Measurements from ENCODE around the gene CORO1A. TPM values are rescaled to one million over a fixed set of nuclear protein-coding genes. Genes with fewer than 3 reads are reported as not detected.
"Not testable (repeated sequence)": the region's sequence is repeated elsewhere in the genome, so short reads cannot be mapped to it uniquely, and the experiment has no call there.

Gene CORO1A
- total RNA-seq, 1 experiment from 2014 or later: 0.95 TPM

DNA sequence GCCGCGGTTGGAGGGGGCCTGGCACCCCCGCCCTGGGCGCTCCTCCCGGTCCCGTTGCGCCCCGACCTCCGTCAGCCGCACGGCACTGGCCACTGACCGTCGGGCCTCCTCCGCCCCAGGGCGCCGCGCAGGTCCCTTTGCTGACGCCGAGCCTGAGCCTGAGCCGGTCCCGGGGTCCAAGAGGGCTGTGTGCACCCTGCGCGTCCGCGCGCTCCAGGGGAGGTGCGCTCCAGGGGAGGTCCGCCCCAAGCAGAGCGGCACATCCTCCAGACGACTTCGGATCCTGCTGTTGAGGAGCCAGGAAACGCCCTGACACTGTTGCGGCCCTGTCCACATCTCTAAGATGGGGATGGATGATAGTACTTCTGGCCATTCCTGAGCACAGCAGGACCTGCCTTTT lies 22.9 kb downstream of the CORO1A start:
- POLR2A ChIA-PET, DNase-seq: not testable (repeated sequence)

GRCh38 chr16:30207063-30207704 lies 23.8 kb downstream of the CORO1A start:
- intact Hi-C loops (cut with micrococcal nuclease; ENCODE audit: unreplicated experiment); H3K4me1 ChIP-seq; H3K36me3 Mint-ChIP-seq (ENCODE audit: insufficient read depth, unreplicated experiment); CTCF ChIA-PET; H3K27ac Mint-ChIP-seq (ENCODE audit: unreplicated experiment); H3K9me3 Mint-ChIP-seq (ENCODE audit: unreplicated experiment); H3K4me3 Mint-ChIP-seq (ENCODE audit: unreplicated experiment); H3K27me3 Mint-ChIP-seq (ENCODE audit: insufficient read depth, unreplicated experiment); H3K4me1 Mint-ChIP-seq (ENCODE audit: low read depth, unreplicated experiment); BruUV-seq (replicated peaks); H3K9me3 ChIP-seq; H3K4me3 ChIP-seq (ENCODE audit: low read depth, low read length); H3K36me3 ChIP-seq (ENCODE audit: control insufficient read depth, insufficient read depth, low read length); H3K27me3 ChIP-seq (replicated peaks; ENCODE audit: control insufficient read depth, insufficient read depth, low read length): not testable (repeated sequence)
- POLR2A ChIA-PET: interaction anchor here (0.6 kb wide), 1 partner anchor 95 kb away, joined by 3 read pairs; no protein-coding TSS in a partner anchor
- DNase-seq: peak in 1 of 2 experiments; percentile 26

More for the DNA sequence above, 22.9 kb downstream of the CORO1A start:
- H3K4me1 ChIP-seq; CTCF ChIA-PET; H3K9me3 Mint-ChIP-seq (ENCODE audit: unreplicated experiment); H3K27me3 ChIP-seq (replicated peaks; ENCODE audit: control insufficient read depth, insufficient read depth, low read length); H3K27ac Mint-ChIP-seq (ENCODE audit: unreplicated experiment); H3K27me3 Mint-ChIP-seq (ENCODE audit: insufficient read depth, unreplicated experiment); H3K4me3 ChIP-seq (ENCODE audit: low read depth, low read length); H3K36me3 ChIP-seq (ENCODE audit: control insufficient read depth, insufficient read depth, low read length); H3K4me3 Mint-ChIP-seq (ENCODE audit: unreplicated experiment); BruUV-seq (replicated peaks); H3K4me1 Mint-ChIP-seq (ENCODE audit: low read depth, unreplicated experiment); H3K9me3 ChIP-seq; H3K36me3 Mint-ChIP-seq (ENCODE audit: insufficient read depth, unreplicated experiment); intact Hi-C loops (cut with micrococcal nuclease; ENCODE audit: unreplicated experiment): not testable (repeated sequence)

DNA sequence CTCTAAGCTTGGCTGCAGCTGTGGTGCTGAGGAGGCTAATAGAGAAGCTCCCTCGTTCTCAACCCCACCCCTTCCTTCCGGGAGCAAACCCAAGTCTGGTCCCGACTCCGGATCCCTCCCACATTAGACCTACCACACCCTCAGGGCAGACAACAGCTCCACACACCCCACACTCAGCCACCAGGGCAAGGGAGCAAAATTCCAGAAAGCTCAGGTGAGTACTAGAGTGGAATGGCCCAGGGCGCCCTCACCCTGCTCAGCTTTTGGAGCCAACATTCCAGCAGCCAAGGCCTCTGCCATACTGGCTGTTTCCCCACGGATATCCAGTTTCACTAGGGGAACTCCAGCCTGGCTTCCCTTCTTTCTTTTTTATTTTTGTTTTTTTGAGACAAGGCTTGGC lies 25.6 kb downstream of the CORO1A start:
- H3K9me3 ChIP-seq; intact Hi-C loops (cut with micrococcal nuclease; ENCODE audit: unreplicated experiment); H3K4me1 ChIP-seq; H3K27me3 Mint-ChIP-seq (ENCODE audit: insufficient read depth, unreplicated experiment); BruUV-seq (replicated peaks); H3K27me3 ChIP-seq (replicated peaks; ENCODE audit: control insufficient read depth, insufficient read depth, low read length); H3K4me3 ChIP-seq (ENCODE audit: low read depth, low read length); H3K36me3 ChIP-seq (ENCODE audit: control insufficient read depth, insufficient read depth, low read length); H3K9me3 Mint-ChIP-seq (ENCODE audit: unreplicated experiment); H3K4me3 Mint-ChIP-seq (ENCODE audit: unreplicated experiment); POLR2A ChIA-PET; H3K36me3 Mint-ChIP-seq (ENCODE audit: insufficient read depth, unreplicated experiment); H3K27ac Mint-ChIP-seq (ENCODE audit: unreplicated experiment); CTCF ChIA-PET; H3K4me1 Mint-ChIP-seq (ENCODE audit: low read depth, unreplicated experiment): not testable (repeated sequence)
- peak in 1 of 2 experiments; percentile 24 for DNase-seq

DNA sequence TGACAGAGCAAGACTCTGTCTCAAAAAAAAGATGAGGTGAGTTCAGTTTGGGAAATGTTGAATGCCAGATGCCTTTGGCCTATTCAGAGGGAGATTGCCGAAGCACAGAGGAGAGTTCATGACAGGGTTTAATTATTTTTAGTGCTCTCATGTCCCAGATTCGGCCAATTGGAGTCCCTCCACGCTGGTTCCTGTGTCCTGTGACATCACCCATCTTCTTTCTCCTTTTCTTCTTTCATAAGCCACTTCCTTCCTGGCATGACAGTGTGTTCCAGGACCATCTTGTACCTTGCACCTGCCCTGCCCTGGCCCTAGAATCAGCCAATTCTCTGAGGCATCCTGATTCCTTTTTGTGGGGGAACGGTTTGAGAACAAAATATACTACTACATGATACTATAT lies 28.0 kb downstream of the CORO1A start:
- H3K4me3 ChIP-seq (ENCODE audit: low read depth, low read length); POLR2A ChIA-PET: not testable (repeated sequence)

DNA sequence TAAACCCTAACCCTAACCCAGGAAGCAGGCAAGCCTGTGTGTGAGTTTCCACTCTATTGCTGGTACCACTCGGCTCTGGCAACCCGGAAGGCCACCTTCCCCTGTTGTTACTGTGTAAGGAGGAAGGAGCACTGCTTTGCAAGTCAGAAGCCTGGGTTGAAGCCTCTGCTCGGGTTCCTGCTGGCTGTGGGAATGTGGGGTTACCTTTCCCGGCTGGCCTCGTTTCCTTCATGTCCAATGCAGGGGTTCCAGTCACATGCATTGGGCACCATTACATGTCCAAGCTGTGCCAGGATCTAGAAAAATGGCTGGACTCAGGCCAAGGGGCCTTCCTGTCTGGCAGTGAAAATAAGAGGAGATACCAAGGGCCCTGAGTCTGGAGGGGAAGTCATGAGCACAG lies 33.7 kb downstream of the CORO1A start:
- H3K9me3 ChIP-seq; POLR2A ChIA-PET; H3K9me3 Mint-ChIP-seq (ENCODE audit: unreplicated experiment); H3K27ac Mint-ChIP-seq (ENCODE audit: unreplicated experiment); intact Hi-C loops (cut with micrococcal nuclease; ENCODE audit: unreplicated experiment); H3K27me3 ChIP-seq (replicated peaks; ENCODE audit: control insufficient read depth, insufficient read depth, low read length); H3K4me1 Mint-ChIP-seq (ENCODE audit: low read depth, unreplicated experiment); DNase-seq; H3K4me3 Mint-ChIP-seq (ENCODE audit: unreplicated experiment); CTCF ChIA-PET; H3K4me3 ChIP-seq (ENCODE audit: low read depth, low read length); H3K4me1 ChIP-seq; H3K36me3 ChIP-seq (ENCODE audit: control insufficient read depth, insufficient read depth, low read length); BruUV-seq (replicated peaks); H3K36me3 Mint-ChIP-seq (ENCODE audit: insufficient read depth, unreplicated experiment); H3K27me3 Mint-ChIP-seq (ENCODE audit: insufficient read depth, unreplicated experiment): not testable (repeated sequence)

More for the DNA sequence above, 28.0 kb downstream of the CORO1A start:
- H3K36me3 ChIP-seq (ENCODE audit: control insufficient read depth, insufficient read depth, low read length); H3K27me3 ChIP-seq (replicated peaks; ENCODE audit: control insufficient read depth, insufficient read depth, low read length); intact Hi-C loops (cut with micrococcal nuclease; ENCODE audit: unreplicated experiment); H3K9me3 Mint-ChIP-seq (ENCODE audit: unreplicated experiment); BruUV-seq (replicated peaks); H3K4me3 Mint-ChIP-seq (ENCODE audit: unreplicated experiment); DNase-seq; CTCF ChIA-PET; H3K27ac Mint-ChIP-seq (ENCODE audit: unreplicated experiment); H3K4me1 Mint-ChIP-seq (ENCODE audit: low read depth, unreplicated experiment); H3K27me3 Mint-ChIP-seq (ENCODE audit: insufficient read depth, unreplicated experiment); H3K36me3 Mint-ChIP-seq (ENCODE audit: insufficient read depth, unreplicated experiment); H3K4me1 ChIP-seq; H3K9me3 ChIP-seq: not testable (repeated sequence)

Other genes starting within 250 kb of the CORO1A start
- gene TMEM219, start 221.5 kb upstream of the CORO1A start, total RNA-seq (2022): 54.5 and 57.7 TPM in 2 replicates
- gene TAOK2, start 209.7 kb upstream of the CORO1A start, total RNA-seq (2022): 45.8 and 47.1 TPM in 2 replicates
- 22.7 and 23.3 TPM in 2 replicates for gene HIRIP3, start 188.0 kb upstream of the CORO1A start, total RNA-seq (2022)
- 58.6 and 58.8 TPM in 2 replicates for gene INO80E, start 187.4 kb upstream of the CORO1A start, total RNA-seq (2022)
- 3.5 and 4.5 TPM in 2 replicates for gene DOC2A, start 172.6 kb upstream of the CORO1A start, total RNA-seq (2022)
- gene C16orf92, start 160.4 kb upstream of the CORO1A start, total RNA-seq (2022): not detected in 2 replicates
- gene TLCD3B, start 152.3 kb upstream of the CORO1A start, total RNA-seq (2022): 0.48 and 0.60 TPM in 2 replicates
- 675 and 802 TPM in 2 replicates for gene ALDOA, start 117.8 kb upstream of the CORO1A start, total RNA-seq (2022)
- 130 and 134 TPM in 2 replicates for gene PPP4C, start 107.6 kb upstream of the CORO1A start, total RNA-seq (2022)
- gene TBX6, start 91.7 kb upstream of the CORO1A start, total RNA-seq (2022): 1.1 and 1.6 TPM in 2 replicates
- 24.4 and 26.3 TPM in 2 replicates for gene YPEL3, start 87.4 kb upstream of the CORO1A start, total RNA-seq (2022)
- gene GDPD3, start 70.1 kb upstream of the CORO1A start, total RNA-seq (2022): 5.8 and 8.4 TPM in 2 replicates
- gene MAPK3, start 60.4 kb upstream of the CORO1A start, total RNA-seq (2022): 64.0 and 71.9 TPM in 2 replicates
- 96.5 and 114 TPM in 2 replicates for gene BOLA2B, start 10.1 kb downstream of the CORO1A start, total RNA-seq (2022)
- 19.1 and 19.9 TPM in 2 replicates for gene SLX1A, start 10.3 kb downstream of the CORO1A start, total RNA-seq (2022)
- 8.3 and 9.1 TPM in 2 replicates for gene SULT1A3, start 15.7 kb downstream of the CORO1A start, total RNA-seq (2022)
- gene NPIPB13, start 64.9 kb downstream of the CORO1A start, total RNA-seq (2022): 6.7 and 7.8 TPM in 2 replicates
- gene CD2BP2, start 171.7 kb downstream of the CORO1A start, total RNA-seq (2022): 50.1 and 51.8 TPM in 2 replicates
- gene TBC1D10B, start 186.9 kb downstream of the CORO1A start, total RNA-seq (2022): 36.9 and 40.5 TPM in 2 replicates
- gene MYL11, start 191.2 kb downstream of the CORO1A start, total RNA-seq (2022): 2.7 and 2.9 TPM in 2 replicates
- gene SEPTIN1, start 199.0 kb downstream of the CORO1A start, total RNA-seq (2022): 0.21 and 0.34 TPM in 2 replicates
- 12.8 and 13.4 TPM in 2 replicates for gene ZNF48, start 211.8 kb downstream of the CORO1A start, total RNA-seq (2022)
- gene ZNF771, start 224.0 kb downstream of the CORO1A start, total RNA-seq (2022): 4.7 and 5.8 TPM in 2 replicates
- gene DCTPP1, start 246.4 kb downstream of the CORO1A start, total RNA-seq (2022): 51.1 and 53.2 TPM in 2 replicates

Data from Caco-2 (cell line).